Measurements from ENCODE around the gene PRKCH. TPM values are rescaled to one million over a fixed set of nuclear protein-coding genes. Genes with fewer than 3 reads are reported as not detected.

The PRKCH gene
- total RNA-seq, 1 experiment from 2014 or later = 5.2 TPM

- no peak overlapping the region for H3K27ac ChIP-seq (ENCODE audit: insufficient read length, low read depth, low read length)
- Mint-ChIP-seq H3K9me3 (no peaks in the 10 kb centered on the region), H3K4me3 (no peak overlapping the region), H3K4me1 (peaks cover 12 to 15% of the 10 kb centered on the region in 2 experiments; a peak in 3 of 4 replicates), H3K27ac (no peak overlapping the region), H3K27me3 (ENCODE audit: low read depth) (peaks cover 3% of the 10 kb centered on the region; the same call in 1 of the 2 replicates), H3K36me3 (ENCODE audit: insufficient read depth in 1 of 3, low read depth in 3 of 3) (no peaks in the 10 kb centered on the region)
- no peak overlapping the region for H2AK5ac ChIP-seq (ENCODE audit: insufficient read length, low read length)
- no peak overlapping the region for H2BK20ac ChIP-seq (ENCODE audit: low read depth, low read length, poor library complexity, severe bottlenecking)
- no peak overlapping the region for H3K4me2 ChIP-seq (ENCODE audit: insufficient read depth, insufficient read length, low read length)
- TF ChIP-seq CTCF (conservative IDR thresholded peaks at IDR 0.05) = no peak
- H3K56ac ChIP-seq (ENCODE audit: insufficient read length, low read depth, low read length) = no peak overlapping the region
- H3K23ac ChIP-seq (ENCODE audit: insufficient read length, low read depth, low read length) = no peak overlapping the region
- H3K23me2 ChIP-seq (ENCODE audit: insufficient read length, low read depth, low read length, poor library complexity, severe bottlenecking) = no peaks in the 10 kb centered on the region
- no peak overlapping the region for H4K5ac ChIP-seq (ENCODE audit: insufficient read length, low read depth, low read length)
- no peak overlapping the region for H2BK5ac ChIP-seq (ENCODE audit: insufficient read length, low read length)
- H4K91ac ChIP-seq (ENCODE audit: insufficient read length, low read depth, low read length) = no peak overlapping the region
- H3K79me1 ChIP-seq (ENCODE audit: insufficient read depth, low read depth, low read length, poor library complexity, severe bottlenecking) = no peaks in the 10 kb centered on the region
- H4K8ac ChIP-seq (replicated peaks; ENCODE audit: insufficient read length, low read depth, low read length) = no peak overlapping the region
- H3K79me2 ChIP-seq (ENCODE audit: insufficient read depth, low read length) = no peaks in the 10 kb centered on the region
- H2BK12ac ChIP-seq (ENCODE audit: insufficient read length, low read depth, low read length) = no peak overlapping the region
- H3K4ac ChIP-seq (ENCODE audit: low read depth, low read length) = no peak overlapping the region
- no peak overlapping the region for H3K18ac ChIP-seq (ENCODE audit: insufficient read length, low read depth, low read length)
- WGBS (ENCODE audit: extremely low coverage, insufficient read length, low lambda C conversion rate) = no CpG with 5 or more reads among the region's 2 CpGs
- H4K20me1 ChIP-seq (ENCODE audit: control insufficient read depth, insufficient read depth, insufficient read length) = no peaks in the 10 kb centered on the region
- no peak overlapping the region for H2AFZ ChIP-seq (ENCODE audit: low read length)
- no peaks in the 10 kb centered on the region for H3K4me1 ChIP-seq (ENCODE audit: insufficient read depth, low read length)
- H2BK15ac ChIP-seq (ENCODE audit: low read depth, low read length) = no peak overlapping the region
- no peaks in the 10 kb centered on the region for H3K27me3 ChIP-seq (ENCODE audit: insufficient read depth, low read length)
- H3K9me3 ChIP-seq (ENCODE audit: control insufficient read depth, low read depth, low read length) = no peaks in the 10 kb centered on the region
- no peak for DNase-seq
- no peak overlapping the region for H3K9ac ChIP-seq (ENCODE audit: extremely low read depth, insufficient read length, low read length)
- H3K14ac ChIP-seq (ENCODE audit: insufficient read depth, low read length) = no peak overlapping the region
- no peak overlapping the region for H2BK120ac ChIP-seq (ENCODE audit: low read depth, low read length, poor library complexity, severe bottlenecking)
- H3T11ph ChIP-seq (ENCODE audit: low read length) = no peak overlapping the region
Measured at GRCh38 chr14:61578745-61579144, 257.4 kb downstream of the PRKCH start.
